ENCODE measurements around the gene ZSCAN10. TPM values are rescaled to one million over a fixed set of nuclear protein-coding genes. Genes with fewer than 3 reads are reported as not detected.

Gene ZSCAN10
- not detected for polyA plus RNA-seq

- 60 to 63% methylated on average over 21 of the region's 21 CpGs for WGBS, 2 donors
Observed at GRCh38 chr16:3098459-3099394, at the start of gene ZSCAN10. Gene ZSCAN10, minus strand, starts transcription at chr16:3099294. Its CDS starts 6,357 bp downstream, at chr16:3092937.

DNA sequence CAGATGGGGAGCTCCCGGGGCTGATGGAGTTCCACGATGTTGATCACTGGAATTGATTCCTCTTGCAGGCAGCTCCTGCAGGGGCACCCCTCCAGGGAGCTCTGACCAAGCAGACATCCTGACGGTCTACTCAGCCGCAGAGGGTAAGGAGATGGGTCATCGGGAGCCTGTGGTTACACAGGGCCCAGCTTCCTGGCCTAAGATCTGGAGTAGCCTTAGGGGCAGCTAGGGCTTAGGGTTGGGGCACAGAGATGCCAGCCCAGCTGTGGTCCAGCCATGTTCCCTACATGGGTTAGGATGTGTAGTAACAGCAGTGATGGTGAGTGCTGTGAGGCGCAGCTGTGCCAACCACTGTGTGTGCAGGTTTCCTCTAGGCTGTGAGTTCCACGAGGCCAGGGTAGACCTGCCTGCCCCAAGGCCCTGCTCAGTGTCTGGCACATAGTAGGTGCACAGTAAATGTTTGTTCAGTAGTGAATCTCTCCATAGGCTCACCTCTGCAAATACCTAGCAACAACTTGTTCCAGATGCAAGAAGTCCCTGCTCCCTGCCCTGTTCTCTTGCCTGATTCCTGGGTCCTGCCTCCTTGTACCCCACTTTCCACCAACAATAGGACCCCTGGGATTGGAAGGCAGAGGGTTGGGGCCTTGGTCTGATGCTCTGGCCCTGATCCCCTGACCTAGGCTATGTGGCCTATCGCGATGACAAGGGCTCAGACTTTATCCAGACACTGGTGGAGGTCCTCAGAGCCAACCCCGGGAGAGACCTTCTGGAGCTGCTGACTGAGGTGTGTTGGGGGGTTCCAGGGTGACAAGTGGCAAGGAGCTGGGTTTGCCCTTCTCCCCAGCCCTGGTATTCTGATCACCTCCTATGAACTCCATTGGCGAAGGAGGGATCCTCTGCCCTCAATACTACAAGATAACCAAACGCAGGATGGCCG is 49.4 kb upstream of the ZSCAN10 start:
- Histone ChIP-seq H3K4me1 (ENCODE audit: control insufficient read depth in 2 of 2, insufficient read depth in 2 of 2, low read length in 1 of 2) (peaks cover 4 to 13% of the 10 kb centered on the region in 2 donors), H3K27ac (ENCODE audit: low read depth in 2 of 2, low read length in 1 of 2) (no peak overlapping the region), H3K4me3 (ENCODE audit: low read depth in 1 of 2, low read length in 2 of 2) (no peak overlapping the region), H3K9me3 (ENCODE audit: control insufficient read depth in 2 of 2, insufficient read depth in 1 of 2, low read depth in 1 of 2, low read length in 1 of 2) (no peaks in the 10 kb centered on the region), H3K36me3 (ENCODE audit: control insufficient read depth in 2 of 2, insufficient read depth in 2 of 2, low read length in 1 of 2) (no peaks in the 10 kb centered on the region), H3K27me3 (ENCODE audit: control insufficient read depth in 1 of 2, insufficient read depth in 2 of 2, low read length in 2 of 2) (no peaks in the 10 kb centered on the region)
- 91 to 94% methylated on average over 13 of the region's 13 CpGs for WGBS, 2 donors

More at GRCh38 chr16:3098459-3099394, at the start of gene ZSCAN10:
- no peaks in the 10 kb centered on the region for H3K36me3 ChIP-seq (ENCODE audit: control insufficient read depth in 2 of 2, insufficient read depth in 2 of 2, low read length in 1 of 2)
- peaks cover 0 to 4% of the 10 kb centered on the region in 2 donors for H3K9me3 ChIP-seq (ENCODE audit: control insufficient read depth in 2 of 2, insufficient read depth in 1 of 2, low read depth in 1 of 2, low read length in 1 of 2)
- no peaks in the 10 kb centered on the region for H3K27me3 ChIP-seq (ENCODE audit: control insufficient read depth in 1 of 2, insufficient read depth in 2 of 2, low read length in 2 of 2)
- H3K4me1 ChIP-seq (ENCODE audit: control insufficient read depth in 2 of 2, insufficient read depth in 2 of 2, low read length in 1 of 2): peaks cover 3 to 13% of the 10 kb centered on the region in 2 donors
- H3K27ac ChIP-seq (ENCODE audit: low read depth in 2 of 2, low read length in 1 of 2): peak within 1 kb of the TSS in 1 of 2 donors; percentile 43
- peak within 1 kb of the TSS in 1 of 2 donors; percentile 24 for H3K4me3 ChIP-seq (ENCODE audit: low read depth in 1 of 2, low read length in 2 of 2)

- peaks cover 4 to 13% of the 10 kb centered on the region in 2 donors for H3K4me1 ChIP-seq (ENCODE audit: control insufficient read depth in 2 of 2, insufficient read depth in 2 of 2, low read length in 1 of 2)
- 92 to 93% methylated on average over 5 of the region's 5 CpGs for WGBS, 2 donors
- H3K36me3 ChIP-seq (ENCODE audit: control insufficient read depth in 2 of 2, insufficient read depth in 2 of 2, low read length in 1 of 2): no peaks in the 10 kb centered on the region
- H3K4me3 ChIP-seq (ENCODE audit: low read depth in 1 of 2, low read length in 2 of 2): no peak overlapping the region
- H3K9me3 ChIP-seq (ENCODE audit: control insufficient read depth in 2 of 2, insufficient read depth in 1 of 2, low read depth in 1 of 2, low read length in 1 of 2): no peaks in the 10 kb centered on the region
- H3K27ac ChIP-seq (ENCODE audit: low read depth in 2 of 2, low read length in 1 of 2): no peak overlapping the region
- H3K27me3 ChIP-seq (ENCODE audit: control insufficient read depth in 1 of 2, insufficient read depth in 2 of 2, low read length in 2 of 2): no peaks in the 10 kb centered on the region
Observed at GRCh38 chr16:3147757-3148104, 48.6 kb upstream of the ZSCAN10 start.

DNA sequence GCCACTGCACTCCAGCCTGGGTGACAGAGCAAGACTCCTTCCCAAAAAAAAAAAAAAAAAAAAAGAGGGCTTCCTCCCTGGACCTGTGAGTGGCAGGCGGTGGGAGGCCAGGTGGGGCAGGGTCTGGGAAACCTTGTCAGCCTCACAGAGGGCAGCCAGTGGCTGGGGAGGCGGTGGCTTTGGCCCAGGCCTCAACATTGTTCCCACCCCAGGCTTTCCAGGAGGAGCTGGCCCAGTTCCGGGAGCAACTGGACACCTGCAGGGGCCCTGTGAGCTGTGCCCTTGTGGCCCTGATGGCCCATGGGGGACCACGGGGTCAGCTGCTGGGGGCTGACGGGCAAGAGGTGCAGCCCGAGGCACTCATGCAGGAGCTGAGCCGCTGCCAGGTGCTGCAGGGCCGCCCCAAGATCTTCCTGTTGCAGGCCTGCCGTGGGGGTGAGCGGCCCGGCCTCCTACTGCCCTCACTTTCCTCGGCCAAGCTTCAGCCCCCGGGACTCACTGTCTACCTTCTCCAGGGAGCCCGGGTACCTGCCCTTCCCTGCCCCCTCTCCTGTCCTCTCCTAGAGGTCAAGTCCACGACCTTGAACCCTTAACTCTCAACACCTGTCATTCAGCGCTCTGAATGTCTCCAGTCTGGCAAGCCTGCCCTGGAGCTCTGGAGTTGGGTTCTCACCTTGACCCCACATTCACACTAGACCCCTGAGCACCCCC is 48.1 kb upstream of the ZSCAN10 start:
- 90% methylated on average over 15 to 16 of the region's 16 CpGs for WGBS, 2 donors
- H3K9me3 ChIP-seq (ENCODE audit: control insufficient read depth in 2 of 2, insufficient read depth in 1 of 2, low read depth in 1 of 2, low read length in 1 of 2): no peaks in the 10 kb centered on the region
- H3K36me3 ChIP-seq (ENCODE audit: control insufficient read depth in 2 of 2, insufficient read depth in 2 of 2, low read length in 1 of 2): peaks cover 0 to 4% of the 10 kb centered on the region in 2 donors
- no peaks in the 10 kb centered on the region for H3K27me3 ChIP-seq (ENCODE audit: control insufficient read depth in 1 of 2, insufficient read depth in 2 of 2, low read length in 2 of 2)
- H3K27ac ChIP-seq (ENCODE audit: low read depth in 2 of 2, low read length in 1 of 2): no peak overlapping the region
- H3K4me1 ChIP-seq (ENCODE audit: control insufficient read depth in 2 of 2, insufficient read depth in 2 of 2, low read length in 1 of 2): peaks cover 4 to 11% of the 10 kb centered on the region in 2 donors
- H3K4me3 ChIP-seq (ENCODE audit: low read depth in 1 of 2, low read length in 2 of 2): no peak overlapping the region

DNA sequence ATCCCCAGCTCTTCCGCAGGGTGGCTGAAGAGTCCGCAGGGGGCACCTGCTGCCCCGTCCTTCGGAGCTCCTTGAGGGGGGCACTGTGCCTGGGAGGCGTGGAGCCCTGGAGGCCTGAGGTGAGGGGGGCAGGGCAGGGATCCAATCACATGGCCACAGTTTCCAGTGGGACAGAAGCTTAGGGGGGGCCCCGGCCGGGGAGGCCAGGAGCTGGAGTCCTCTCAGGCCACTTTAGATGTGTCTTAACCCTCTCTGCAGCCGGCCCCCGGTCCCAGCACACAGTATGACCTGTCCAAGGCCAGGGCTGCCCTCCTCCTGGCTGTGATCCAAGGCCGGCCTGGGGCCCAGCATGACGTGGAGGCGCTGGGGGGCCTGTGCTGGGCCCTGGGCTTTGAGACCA is 46.6 kb upstream of the ZSCAN10 start:
- no peaks in the 10 kb centered on the region for H3K27me3 ChIP-seq (ENCODE audit: control insufficient read depth in 1 of 2, insufficient read depth in 2 of 2, low read length in 2 of 2)
- no peak overlapping the region for H3K27ac ChIP-seq (ENCODE audit: low read depth in 2 of 2, low read length in 1 of 2)
- peaks cover 4 to 6% of the 10 kb centered on the region in 2 donors for H3K4me1 ChIP-seq (ENCODE audit: control insufficient read depth in 2 of 2, insufficient read depth in 2 of 2, low read length in 1 of 2)
- 82 to 85% methylated on average over 12 of the region's 12 CpGs for WGBS, 2 donors
- no peak overlapping the region for H3K4me3 ChIP-seq (ENCODE audit: low read depth in 1 of 2, low read length in 2 of 2)
- H3K9me3 ChIP-seq (ENCODE audit: control insufficient read depth in 2 of 2, insufficient read depth in 1 of 2, low read depth in 1 of 2, low read length in 1 of 2): no peaks in the 10 kb centered on the region
- H3K36me3 ChIP-seq (ENCODE audit: control insufficient read depth in 2 of 2, insufficient read depth in 2 of 2, low read length in 1 of 2): peaks cover 5 to 17% of the 10 kb centered on the region in 2 donors

- Histone ChIP-seq H3K27me3 (ENCODE audit: control insufficient read depth in 1 of 2, insufficient read depth in 2 of 2, low read length in 2 of 2) (no peaks in the 10 kb centered on the region), H3K9me3 (ENCODE audit: control insufficient read depth in 2 of 2, insufficient read depth in 1 of 2, low read depth in 1 of 2, low read length in 1 of 2) (no peaks in the 10 kb centered on the region), H3K4me3 (ENCODE audit: low read depth in 1 of 2, low read length in 2 of 2) (no peak overlapping the region), H3K36me3 (ENCODE audit: control insufficient read depth in 2 of 2, insufficient read depth in 2 of 2, low read length in 1 of 2) (peaks cover 5 to 19% of the 10 kb centered on the region in 2 donors), H3K4me1 (ENCODE audit: control insufficient read depth in 2 of 2, insufficient read depth in 2 of 2, low read length in 1 of 2) (peaks cover 4 to 6% of the 10 kb centered on the region in 2 donors), H3K27ac (ENCODE audit: low read depth in 2 of 2, low read length in 1 of 2) (no peak overlapping the region)
- WGBS, 2 donors: 86 to 87% methylated on average over 10 of the region's 10 CpGs
Observed at GRCh38 chr16:3145151-3145550, 46.1 kb upstream of the ZSCAN10 start.

GRCh38 chr16:3144321-3144983 is 45.4 kb upstream of the ZSCAN10 start:
- peaks cover 5 to 20% of the 10 kb centered on the region in 2 donors for H3K36me3 ChIP-seq (ENCODE audit: control insufficient read depth in 2 of 2, insufficient read depth in 2 of 2, low read length in 1 of 2)
- no peaks in the 10 kb centered on the region for H3K9me3 ChIP-seq (ENCODE audit: control insufficient read depth in 2 of 2, insufficient read depth in 1 of 2, low read depth in 1 of 2, low read length in 1 of 2)
- H3K27ac ChIP-seq (ENCODE audit: low read depth in 2 of 2, low read length in 1 of 2): no peak overlapping the region
- WGBS, 2 donors: 70 to 75% methylated on average over 18 of the region's 18 CpGs
- peaks cover under 1 to 3% of the 10 kb centered on the region in 2 donors for H3K4me1 ChIP-seq (ENCODE audit: control insufficient read depth in 2 of 2, insufficient read depth in 2 of 2, low read length in 1 of 2)
- no peak overlapping the region for H3K4me3 ChIP-seq (ENCODE audit: low read depth in 1 of 2, low read length in 2 of 2)
- no peaks in the 10 kb centered on the region for H3K27me3 ChIP-seq (ENCODE audit: control insufficient read depth in 1 of 2, insufficient read depth in 2 of 2, low read length in 2 of 2)

- H3K4me3 ChIP-seq (ENCODE audit: low read depth in 1 of 2, low read length in 2 of 2): no peak overlapping the region
- peaks cover 0 to 2% of the 10 kb centered on the region in 2 donors for H3K4me1 ChIP-seq (ENCODE audit: control insufficient read depth in 2 of 2, insufficient read depth in 2 of 2, low read length in 1 of 2)
- no peaks in the 10 kb centered on the region for H3K9me3 ChIP-seq (ENCODE audit: control insufficient read depth in 2 of 2, insufficient read depth in 1 of 2, low read depth in 1 of 2, low read length in 1 of 2)
- H3K27me3 ChIP-seq (ENCODE audit: control insufficient read depth in 1 of 2, insufficient read depth in 2 of 2, low read length in 2 of 2): no peaks in the 10 kb centered on the region
- no peak overlapping the region for H3K27ac ChIP-seq (ENCODE audit: low read depth in 2 of 2, low read length in 1 of 2)
- WGBS, 2 donors: 66 to 76% methylated on average over 23 of the region's 23 CpGs
- H3K36me3 ChIP-seq (ENCODE audit: control insufficient read depth in 2 of 2, insufficient read depth in 2 of 2, low read length in 1 of 2): peaks cover 5 to 26% of the 10 kb centered on the region in 2 donors
Observed at GRCh38 chr16:3143598-3144320, 44.7 kb upstream of the ZSCAN10 start.
